Loucy (cell line): ENCODE results near the gene CCDC85B.

Experiments
- H2AFZ ChIP-seq: fragments of 200-600 bp; sonication (generic); 2 replicates; pipeline ENCODE4 v1.6.0; 2016; ENCODE audit warnings: antibody characterized with exemption, mild to moderate bottlenecking, low read length, moderate library complexity
- H3F3A ChIP-seq: fragments of 200-600 bp; 2 replicates; pipeline ENCODE4 v1.6.0; 2016; ENCODE audit warnings: antibody characterized with exemption, low read depth, mild to moderate bottlenecking
- H3K27me3 ChIP-seq: fragments of 200-600 bp; sonication (generic); 2 replicates; pipeline ENCODE4 v1.6.1; 2014; ENCODE audit warnings: low read length, mild to moderate bottlenecking; ENCODE audit not compliant: insufficient read depth, poor library complexity, severe bottlenecking
- H3K36me3 ChIP-seq: fragments of 200-600 bp; sonication (generic); 2 replicates; pipeline ENCODE4 v1.6.1; 2016; ENCODE audit warnings: low read length; ENCODE audit not compliant: insufficient read depth
- H3K4me1 ChIP-seq: fragments of 200-600 bp; sonication (generic); 2 replicates; pipeline ENCODE4 v1.5.1; 2014; ENCODE audit warnings: low read length, mild to moderate bottlenecking; ENCODE audit not compliant: insufficient read depth, poor library complexity, severe bottlenecking
- H3K4me2 ChIP-seq: fragments of 200-600 bp; sonication (generic); 2 replicates; pipeline ENCODE4 v1.6.0; 2014; ENCODE audit warnings: antibody characterized with exemption, low read length, low read depth, mild to moderate bottlenecking; ENCODE audit not compliant: poor library complexity, severe bottlenecking
- H3K4me3 ChIP-seq: fragments of 200-600 bp; sonication (generic); 2 replicates; pipeline ENCODE4 v1.5.1; 2014; ENCODE audit warnings: low read length, mild to moderate bottlenecking, mixed read lengths; ENCODE audit not compliant: poor library complexity, severe bottlenecking
- H3K79me2 ChIP-seq: fragments of 200-600 bp; sonication (generic); 2 replicates; pipeline ENCODE4 v1.6.1; 2014; ENCODE audit warnings: low read length; ENCODE audit not compliant: insufficient read depth
- H3K9ac ChIP-seq: fragments of 200-600 bp; sonication (generic); 2 replicates; pipeline ENCODE4 v1.6.0; 2014; ENCODE audit warnings: mild to moderate bottlenecking, low read depth, low read length, moderate library complexity; ENCODE audit not compliant: poor library complexity, severe bottlenecking
- H3K9me2 ChIP-seq: fragments of 200-600 bp; sonication (generic); replicated peaks from 2 replicates; pipeline ENCODE4 v1.6.1; 2016; ENCODE audit warnings: low read depth, low read length, mixed read lengths
- H3K9me3 ChIP-seq: fragments of 200-600 bp; sonication (generic); 2 replicates; pipeline ENCODE4 v1.6.1; 2014; ENCODE audit warnings: mild to moderate bottlenecking, antibody characterized with exemption, low read length, low read depth; ENCODE audit not compliant: insufficient read depth
- H4K20me1 ChIP-seq: fragments of 200-600 bp; sonication (generic); 2 replicates; pipeline ENCODE4 v1.6.0; 2014; ENCODE audit warnings: antibody characterized with exemption, low read length, mild to moderate bottlenecking; ENCODE audit not compliant: insufficient read depth, poor library complexity, severe bottlenecking
- EZH2phosphoT487 ChIP-seq: fragments of 200-600 bp; IDR thresholded peaks from 2 replicates; pipeline ENCODE4 v1.6.1; 2018; ENCODE audit warnings: antibody characterized with exemption, mild to moderate bottlenecking, moderate library complexity, borderline replicate concordance
- TF ChIP-seq, protein P1 (sequence below): fragments of 200-600 bp; sonication (generic); conservative IDR thresholded peaks from 2 replicates; pipeline ENCODE4 v1.5.1; 2014; ENCODE audit warnings: mild to moderate bottlenecking, antibody characterized with exemption, low read length

Gene CCDC85B

DNA sequence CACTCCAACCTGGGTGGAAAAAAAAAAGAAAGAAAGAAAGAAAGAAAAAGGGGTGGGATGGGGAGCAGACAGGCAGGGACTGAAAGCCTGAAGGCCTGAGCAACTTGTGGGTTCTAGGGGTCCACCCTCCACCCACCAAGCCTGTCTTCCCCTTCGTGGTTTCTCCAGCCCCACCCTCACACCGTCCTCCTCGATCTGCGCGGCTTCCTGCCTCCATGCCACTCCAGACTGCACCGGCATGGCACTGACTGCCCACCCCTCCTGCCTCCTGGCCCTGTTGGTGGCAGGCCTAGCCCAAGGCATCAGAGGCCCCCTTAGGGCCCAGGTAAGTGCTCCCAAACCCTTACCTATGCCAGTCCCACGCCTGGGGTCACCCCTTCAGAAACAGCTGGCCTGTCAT, 10.9 kb upstream of the CCDC85B start, which contains the start of gene CTSW:
Gene CTSW (plus strand): TSS at position 221 of the 400 bp plus-strand sequence. CDS start 18 bp downstream, at position 239.
- H3K4me2 ChIP-seq, result peak within 1 kb of the TSS; percentile 79

GRCh38 chr11:65880027-65880426, 10.4 kb upstream of the CCDC85B start:
- H2AFZ ChIP-seq, result no peak overlapping the region
- TF ChIP-seq EZH2phosphoT487, result no peak
- TF ChIP-seq, protein P1, sequence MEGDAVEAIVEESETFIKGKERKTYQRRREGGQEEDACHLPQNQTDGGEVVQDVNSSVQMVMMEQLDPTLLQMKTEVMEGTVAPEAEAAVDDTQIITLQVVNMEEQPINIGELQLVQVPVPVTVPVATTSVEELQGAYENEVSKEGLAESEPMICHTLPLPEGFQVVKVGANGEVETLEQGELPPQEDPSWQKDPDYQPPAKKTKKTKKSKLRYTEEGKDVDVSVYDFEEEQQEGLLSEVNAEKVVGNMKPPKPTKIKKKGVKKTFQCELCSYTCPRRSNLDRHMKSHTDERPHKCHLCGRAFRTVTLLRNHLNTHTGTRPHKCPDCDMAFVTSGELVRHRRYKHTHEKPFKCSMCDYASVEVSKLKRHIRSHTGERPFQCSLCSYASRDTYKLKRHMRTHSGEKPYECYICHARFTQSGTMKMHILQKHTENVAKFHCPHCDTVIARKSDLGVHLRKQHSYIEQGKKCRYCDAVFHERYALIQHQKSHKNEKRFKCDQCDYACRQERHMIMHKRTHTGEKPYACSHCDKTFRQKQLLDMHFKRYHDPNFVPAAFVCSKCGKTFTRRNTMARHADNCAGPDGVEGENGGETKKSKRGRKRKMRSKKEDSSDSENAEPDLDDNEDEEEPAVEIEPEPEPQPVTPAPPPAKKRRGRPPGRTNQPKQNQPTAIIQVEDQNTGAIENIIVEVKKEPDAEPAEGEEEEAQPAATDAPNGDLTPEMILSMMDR, result no peak
- H3K36me3 ChIP-seq, result peaks cover 11% of the 10 kb centered on the region; the same call in 1 of the 2 replicates

More for the DNA sequence above, 10.9 kb upstream of the CCDC85B start, which contains the start of gene CTSW:
- peaks cover 37% of the 10 kb centered on the region for H3K4me1 ChIP-seq
- H3K9me2 ChIP-seq, result no peaks in the 10 kb centered on the region
- peaks cover 11% of the 10 kb centered on the region; the same call in 1 of the 2 replicates for H3K36me3 ChIP-seq
- H3K9ac ChIP-seq, result peak within 1 kb of the TSS; percentile 65
- TF ChIP-seq EZH2phosphoT487, result no peak
- TF ChIP-seq, protein P1, result no peak
- H3K27me3 ChIP-seq, result no peaks in the 10 kb centered on the region
- H2AFZ ChIP-seq, result no peak within 1 kb of the TSS
- peaks cover 6% of the 10 kb centered on the region; the same call in 1 of the 2 replicates for H3K79me2 ChIP-seq
- H3K9me3 ChIP-seq, result no peaks in the 10 kb centered on the region
- no peaks in the 10 kb centered on the region for H3F3A ChIP-seq
- peaks cover 6% of the 10 kb centered on the region for H4K20me1 ChIP-seq
- peak within 1 kb of the TSS; percentile 63 for H3K4me3 ChIP-seq

GRCh38 chr11:65880844-65881421, 9.5 kb upstream of the CCDC85B start:
- Histone ChIP-seq H3K36me3 (peaks cover 11% of the 10 kb centered on the region; the same call in 1 of the 2 replicates), H3K4me2 (peak overlapping the region; percentile 79), H3K4me3 (peak overlapping the region; percentile 63), H3K27me3 (no peaks in the 10 kb centered on the region), H3K9ac (peak overlapping the region; percentile 65), H3K4me1 (peaks cover 44% of the 10 kb centered on the region), H3K9me3 (no peaks in the 10 kb centered on the region), H2AFZ (no peak overlapping the region), H3K79me2 (peaks cover 18% of the 10 kb centered on the region; the same call in 1 of the 2 replicates), H3F3A (no peaks in the 10 kb centered on the region), H3K9me2 (no peaks in the 10 kb centered on the region), H4K20me1 (peaks cover 6% of the 10 kb centered on the region)
- TF ChIP-seq EZH2phosphoT487, result no peak
- TF ChIP-seq, protein P1, result no peak

More at GRCh38 chr11:65880027-65880426, 10.4 kb upstream of the CCDC85B start:
- Histone ChIP-seq H3K9me2 (no peaks in the 10 kb centered on the region), H3K9me3 (no peaks in the 10 kb centered on the region), H3K4me1 (peaks cover 41% of the 10 kb centered on the region), H3K4me2 (peak overlapping the region; percentile 79), H3K4me3 (peak overlapping the region; percentile 63), H4K20me1 (peaks cover 6% of the 10 kb centered on the region), H3K27me3 (no peaks in the 10 kb centered on the region), H3K79me2 (peaks cover 10% of the 10 kb centered on the region; the same call in 1 of the 2 replicates), H3F3A (no peaks in the 10 kb centered on the region), H3K9ac (peak overlapping the region; percentile 65)
